Upper lobe of left lung (tissue), 6 donors: ENCODE data around the gene CNGA3. TPM values are rescaled to one million over a fixed set of nuclear protein-coding genes. Genes with fewer than 3 reads are reported as not detected.

Experiments used
- ATAC-seq, 2 donors: fragments of 200-7000 bp; cut with Tn5 transposase; one replicate each; pipeline ENCODE4 v1.9.1; 2022; ENCODE audit warnings: mild to moderate bottlenecking in 2 of 2, moderate library complexity in 2 of 2; ENCODE audit not compliant: low FRiP score in 2 of 2
- DNase-seq, 2 donors: peaks; one replicate each; pipeline ENCODE4 v3.0.0-alpha.2; 2019 to 2020
- H3K27ac ChIP-seq, 4 donors: fragments of 200-600 bp; sonication (generic); one replicate each; pipeline ENCODE4 v1.5.1; 2016 to 2019
- H3K27me3 ChIP-seq, 4 donors: fragments of 200-600 bp; sonication (generic); one replicate each; pipeline ENCODE4 v1.5.1; 2017 to 2019
- H3K36me3 ChIP-seq, 4 donors: fragments of 200-600 bp; sonication (generic); one replicate each; pipeline ENCODE4 v1.5.1; 2016 to 2019
- H3K4me1 ChIP-seq, 4 donors: fragments of 200-600 bp; sonication (generic); one replicate each; pipeline ENCODE4 v1.5.1; 2018 to 2019
- H3K4me3 ChIP-seq, 4 donors: fragments of 200-600 bp; sonication (generic); one replicate each; pipeline ENCODE4 v1.5.1; 2017 to 2019; ENCODE audit warnings: mild to moderate bottlenecking in 2 of 4, moderate library complexity in 1 of 4
- H3K9me3 ChIP-seq, 4 donors: fragments of 200-600 bp; sonication (generic); one replicate each; pipeline ENCODE4 v1.5.1; 2018 to 2019
- CTCF ChIP-seq, 6 experiments: fragments of 450-650 bp in 4 of 6; fragments of 200-600 bp in 2 of 6; sonication (generic) in 2 of 6; IDR thresholded peaks; one replicate each; pipeline ENCODE4 v1.5.1; 2016 to 2019; ENCODE audit warnings: antibody characterized with exemption in 6 of 6
- EP300 ChIP-seq, 4 donors: sonication (generic); formaldehyde crosslinking; IDR thresholded peaks; one replicate each; pipeline ENCODE4 v1.5.1; 2017; ENCODE audit warnings: antibody characterized with exemption in 4 of 4, control low read depth in 2 of 4
- POLR2A ChIP-seq, 4 donors: fragments of 450-650 bp; IDR thresholded peaks; one replicate each; pipeline ENCODE4 v1.5.1; 2016 to 2017; ENCODE audit warnings: antibody characterized with exemption in 4 of 4, mild to moderate bottlenecking in 2 of 4
- POLR2AphosphoS5 ChIP-seq, 2 donors: sonication (generic); formaldehyde crosslinking; IDR thresholded peaks; one replicate each; pipeline ENCODE4 v1.5.1; 2017; ENCODE audit warnings: antibody characterized with exemption in 2 of 2
- WGBS, 2 donors: methylation state at CpG; one replicate each; pipeline ENCODE4 v1.1.5; 2017 to 2018; 5-methylcytosine and 5-hydroxymethylcytosine counted together
- total RNA-seq, 6 donors: library from RNA; depleted of rRNA in 4 of 6; stranded (reverse); fragments of >200 nt in 4 of 6; gene quantifications; one replicate each; pipeline versions ENCODE4 v1.1.0 to v1.2.1, GENCODE V29; 2016 to 2021
- donor health status: DM: no; HTN: no; CAD: no; lungs with moderate emphysema.
- donor health status: DM: no; HTN: yes; CAD: no; lungs with severe emphysema.

Gene CNGA3
- total RNA-seq, 6 donors from 2014 or later: 0.22 to 1.0 (median 0.75) TPM; not detected in 2

GRCh38 chr2:98329549-98329948 lies 16.7 kb upstream of the CNGA3 start:
- DNase-seq: no peak
- no peaks in the 10 kb centered on the region for H3K27me3 ChIP-seq
- H3K27ac ChIP-seq: no peak overlapping the region
- no peak for TF ChIP-seq POLR2A (IDR thresholded peaks at IDR 0.05)
- TF ChIP-seq EP300 (IDR thresholded peaks at IDR 0.05): no peak
- TF ChIP-seq POLR2AphosphoS5 (IDR thresholded peaks at IDR 0.05): no peak
- TF ChIP-seq CTCF (IDR thresholded peaks at IDR 0.05): no peak
- no peak for ATAC-seq
- H3K4me3 ChIP-seq: no peak overlapping the region
- 87% methylated on average over 4 of the region's 4 CpGs for WGBS, 2 donors
- no peaks in the 10 kb centered on the region for H3K36me3 ChIP-seq
- H3K4me1 ChIP-seq: no peaks in the 10 kb centered on the region
- no peaks in the 10 kb centered on the region for H3K9me3 ChIP-seq

GRCh38 chr2:98332989-98333388 lies 13.3 kb upstream of the CNGA3 start:
- no peaks in the 10 kb centered on the region for H3K27me3 ChIP-seq
- no peak for ATAC-seq
- H3K27ac ChIP-seq: no peak overlapping the region
- TF ChIP-seq POLR2A (IDR thresholded peaks at IDR 0.05): no peak
- no peak for TF ChIP-seq POLR2AphosphoS5 (IDR thresholded peaks at IDR 0.05)
- no peak for TF ChIP-seq EP300 (IDR thresholded peaks at IDR 0.05)
- TF ChIP-seq CTCF (IDR thresholded peaks at IDR 0.05): no peak
- no peaks in the 10 kb centered on the region for H3K4me1 ChIP-seq
- no peaks in the 10 kb centered on the region for H3K9me3 ChIP-seq
- no peak overlapping the region for H3K4me3 ChIP-seq
- no peak for DNase-seq
- 81 to 83% methylated on average over 5 of the region's 5 CpGs for WGBS, 2 donors
- H3K36me3 ChIP-seq: no peaks in the 10 kb centered on the region

DNA sequence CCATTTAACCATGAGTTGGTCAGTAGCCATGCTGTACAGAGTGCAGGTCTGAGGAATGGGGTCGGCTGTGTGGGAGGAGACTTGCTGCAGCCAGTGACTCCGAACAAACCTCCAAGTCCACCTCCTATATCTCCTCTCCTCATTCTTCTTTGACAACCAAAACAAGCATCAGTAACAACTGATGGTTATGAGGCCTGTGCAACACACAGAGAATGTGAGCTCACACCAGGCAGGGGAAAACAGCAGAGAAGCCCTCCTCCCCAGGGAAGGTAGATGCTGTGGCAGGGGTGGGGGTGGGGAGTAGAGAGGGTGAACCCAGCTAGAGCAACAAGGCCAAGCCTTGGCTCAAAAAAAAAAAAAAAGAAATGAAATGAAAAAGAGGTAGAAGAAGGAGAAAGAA lies 12.3 kb upstream of the CNGA3 start:
- Histone ChIP-seq H3K27ac (no peak overlapping the region), H3K9me3 (no peaks in the 10 kb centered on the region), H3K4me3 (no peak overlapping the region), H3K4me1 (no peaks in the 10 kb centered on the region), H3K36me3 (no peaks in the 10 kb centered on the region), H3K27me3 (no peaks in the 10 kb centered on the region)
- DNase-seq (no peak), ATAC-seq (no peak)
- WGBS, 2 donors: 71% methylated on average over 1 to 2 of the region's 2 CpGs
- TF ChIP-seq POLR2A (IDR thresholded peaks at IDR 0.05): no peak
- no peak for TF ChIP-seq POLR2AphosphoS5 (IDR thresholded peaks at IDR 0.05)
- TF ChIP-seq EP300 (IDR thresholded peaks at IDR 0.05): no peak
- no peak for TF ChIP-seq CTCF (IDR thresholded peaks at IDR 0.05)

DNA sequence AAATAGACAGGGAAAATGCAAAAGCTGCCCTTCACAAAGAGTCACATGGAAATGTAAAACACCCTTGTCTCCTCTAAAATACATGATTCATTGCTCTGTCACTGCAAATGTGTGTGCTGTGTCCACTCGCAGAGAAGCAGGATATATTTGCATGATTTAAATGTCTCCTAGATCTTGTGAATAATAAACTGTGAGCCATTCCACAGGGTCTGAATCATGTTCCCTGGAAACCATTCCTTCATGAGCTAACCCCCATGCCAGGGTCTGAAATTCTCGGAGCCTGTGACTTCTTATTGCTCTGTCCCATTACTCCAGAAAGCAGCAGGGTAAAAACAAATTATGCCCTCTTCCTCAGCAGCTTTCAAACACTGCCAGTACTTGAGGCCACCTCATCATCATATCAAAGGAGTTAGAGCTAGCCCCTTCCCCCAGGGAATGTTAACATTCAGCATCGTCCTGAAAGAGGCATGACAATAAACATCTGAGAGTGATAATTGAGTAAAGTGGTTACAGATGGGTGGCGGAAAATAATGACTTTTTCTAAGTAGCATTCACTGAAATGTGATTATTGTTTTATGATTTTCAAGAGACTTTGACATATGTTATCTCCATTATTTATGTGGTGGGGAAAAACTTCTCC lies 11.7 kb upstream of the CNGA3 start:
- H3K27me3 ChIP-seq: no peaks in the 10 kb centered on the region
- no peaks in the 10 kb centered on the region for H3K9me3 ChIP-seq
- ATAC-seq (peak in 1 of 2 donors; percentile 36), DNase-seq (no peak)
- H3K4me1 ChIP-seq: no peaks in the 10 kb centered on the region
- no peak overlapping the region for H3K27ac ChIP-seq
- no peak overlapping the region for H3K4me3 ChIP-seq
- TF ChIP-seq POLR2AphosphoS5 (IDR thresholded peaks at IDR 0.05) (no peak), EP300 (IDR thresholded peaks at IDR 0.05) (no peak), CTCF (IDR thresholded peaks at IDR 0.05) (no peak), POLR2A (IDR thresholded peaks at IDR 0.05) (no peak)
- H3K36me3 ChIP-seq: no peaks in the 10 kb centered on the region
- WGBS, 2 donors: 36 to 38% methylated on average over 4 of the region's 4 CpGs

DNA sequence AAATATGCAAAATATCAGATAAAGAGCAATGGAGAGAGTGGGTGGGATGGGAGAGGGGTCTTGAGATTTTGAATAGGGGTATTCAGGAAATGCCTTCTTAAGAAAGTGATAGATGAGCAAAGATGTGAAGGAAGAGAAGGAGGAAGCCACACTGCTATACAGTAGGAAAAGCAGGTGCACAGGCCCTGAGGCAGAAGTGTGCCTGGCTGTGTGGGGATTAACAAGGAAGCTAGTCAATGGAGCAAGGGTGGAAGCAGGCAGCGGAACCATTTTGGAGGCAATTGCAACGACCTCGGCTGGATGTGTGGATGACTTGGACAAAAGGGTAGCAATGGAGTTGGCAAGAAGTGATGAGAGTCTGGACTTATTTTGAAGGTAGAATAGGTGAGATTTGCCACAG lies 11.0 kb upstream of the CNGA3 start:
- no peaks in the 10 kb centered on the region for H3K9me3 ChIP-seq
- TF ChIP-seq EP300 (IDR thresholded peaks at IDR 0.05) (no peak), CTCF (IDR thresholded peaks at IDR 0.05) (no peak), POLR2A (IDR thresholded peaks at IDR 0.05) (no peak), POLR2AphosphoS5 (IDR thresholded peaks at IDR 0.05) (no peak)
- H3K27me3 ChIP-seq: no peaks in the 10 kb centered on the region
- ATAC-seq (no peak), DNase-seq (no peak)
- no peaks in the 10 kb centered on the region for H3K36me3 ChIP-seq
- no peaks in the 10 kb centered on the region for H3K4me1 ChIP-seq
- no peak overlapping the region for H3K4me3 ChIP-seq
- no peak overlapping the region for H3K27ac ChIP-seq
- WGBS, 2 donors: 86 to 88% methylated on average over 3 of the region's 3 CpGs
